Activated CD4-positive, alpha-beta T cell treated with anti-CD3 and anti-CD28 coated beads, Interleukin-2, amount 50 U/mL, for 4 hours (primary cell): Measurements from ENCODE around the gene KLF7.

ENCODE experiments used
- DNase-seq, 2 experiments: peaks; one replicate each; pipeline ENCODE4 v3.0.0-alpha.2; 2020

KLF7 gene

DNA sequence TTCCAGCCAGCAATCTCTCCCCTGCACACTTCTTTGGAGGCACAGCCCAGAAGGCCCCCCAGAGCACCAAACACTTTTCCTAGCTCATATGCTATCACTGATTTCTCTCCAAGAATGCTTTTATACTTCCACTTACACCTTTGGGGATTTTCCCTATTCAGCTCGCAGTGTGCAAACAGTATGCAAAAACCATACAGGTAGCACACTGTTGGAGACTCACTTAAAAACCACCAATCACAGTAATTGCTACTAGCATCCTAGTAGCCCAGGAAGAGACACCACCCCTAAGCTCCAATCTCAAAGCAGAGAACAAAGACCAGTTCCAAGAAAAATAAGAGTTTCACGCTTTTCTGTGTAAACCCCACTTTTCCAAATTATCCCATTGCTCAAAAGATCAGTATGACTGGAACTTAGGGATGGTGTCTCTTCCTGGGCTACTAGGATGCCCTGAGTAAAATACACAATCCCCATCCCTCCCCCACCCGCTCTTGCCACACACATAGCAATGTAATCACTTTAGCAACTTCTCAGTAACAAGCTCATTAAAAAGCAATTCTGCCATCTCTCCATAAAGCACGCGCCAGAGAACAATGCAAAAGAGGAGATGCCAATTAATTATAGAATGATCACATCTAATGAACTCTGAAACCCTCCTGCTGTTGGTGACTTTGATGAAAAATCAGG, 43.0 kb downstream of the KLF7 start:
- no peak for DNase-seq

- no peak for DNase-seq
Observed at GRCh38 chr2:207121784-207122183, 44.0 kb downstream of the KLF7 start.

DNA sequence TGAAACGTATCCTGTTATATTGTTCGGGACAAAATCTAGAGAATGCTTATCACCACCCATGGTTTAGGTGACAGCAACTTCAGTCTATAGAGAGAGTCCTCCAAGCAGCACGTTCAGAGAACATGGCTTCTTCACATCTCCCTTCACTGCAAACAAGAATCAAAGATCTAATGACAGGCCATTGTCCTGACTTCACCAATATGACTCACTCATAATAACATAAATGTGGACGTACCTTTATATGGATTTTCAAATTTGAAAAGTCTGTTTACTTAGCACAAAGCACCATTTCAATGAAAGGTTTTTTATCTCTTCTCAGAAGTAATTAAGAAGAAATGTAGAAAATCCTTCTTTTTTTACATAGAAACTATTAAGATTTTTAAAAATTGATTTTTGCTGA, 46.7 kb downstream of the KLF7 start:
- DNase-seq, result no peak

- DNase-seq, result no peak
Observed at GRCh38 chr2:207117668-207118067, 48.1 kb downstream of the KLF7 start.

DNA sequence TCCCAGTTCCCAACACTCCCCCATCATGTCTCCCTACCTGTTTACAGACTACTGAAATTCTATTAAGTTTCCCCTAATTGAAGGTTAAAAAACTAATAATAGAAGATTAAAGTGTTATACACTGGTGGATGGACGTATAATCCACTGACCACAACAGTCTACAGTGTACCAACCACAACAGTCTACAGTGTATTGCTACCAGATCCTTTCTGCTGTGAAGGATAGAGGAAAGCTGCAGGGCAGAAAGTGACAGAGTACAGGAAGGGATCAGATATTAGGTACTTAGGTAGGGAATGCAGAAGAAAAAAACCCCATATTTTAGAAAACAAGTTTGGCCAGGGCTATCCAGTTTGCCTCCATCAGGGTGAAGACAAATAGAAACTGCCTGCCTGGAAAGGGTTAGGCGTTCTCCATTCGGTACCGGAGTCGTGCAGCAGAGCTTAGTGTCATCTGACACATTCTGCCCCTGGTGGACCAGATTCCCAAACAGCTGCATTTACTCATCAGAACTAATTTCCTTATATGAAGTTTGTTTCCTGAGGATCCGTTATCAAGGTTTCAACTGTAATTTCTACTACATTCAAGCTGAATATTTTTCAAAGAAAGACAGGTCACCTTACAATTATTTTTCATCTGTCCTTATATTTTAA, 49.9 kb downstream of the KLF7 start:
- DNase-seq, result no peak

DNA sequence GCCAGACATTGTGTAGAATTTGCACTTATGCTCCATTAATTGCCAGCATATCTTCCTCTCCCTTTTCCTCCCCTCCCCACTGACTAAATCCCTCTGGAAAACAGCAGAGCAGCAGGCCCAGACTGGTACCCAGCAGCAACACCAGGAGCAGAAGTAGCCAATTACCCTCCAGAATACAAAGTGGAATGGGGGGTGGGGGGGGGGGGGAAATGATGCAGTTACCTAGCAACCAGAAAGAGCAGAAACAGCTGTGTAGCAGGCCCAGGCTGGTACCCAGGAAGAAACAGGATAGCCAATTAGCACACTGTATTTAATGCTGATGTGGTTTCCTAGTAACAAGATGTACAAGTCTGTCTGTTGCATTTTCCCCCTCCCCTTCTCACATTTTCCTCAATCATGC, 52.3 kb downstream of the KLF7 start:
- no peak for DNase-seq

DNA sequence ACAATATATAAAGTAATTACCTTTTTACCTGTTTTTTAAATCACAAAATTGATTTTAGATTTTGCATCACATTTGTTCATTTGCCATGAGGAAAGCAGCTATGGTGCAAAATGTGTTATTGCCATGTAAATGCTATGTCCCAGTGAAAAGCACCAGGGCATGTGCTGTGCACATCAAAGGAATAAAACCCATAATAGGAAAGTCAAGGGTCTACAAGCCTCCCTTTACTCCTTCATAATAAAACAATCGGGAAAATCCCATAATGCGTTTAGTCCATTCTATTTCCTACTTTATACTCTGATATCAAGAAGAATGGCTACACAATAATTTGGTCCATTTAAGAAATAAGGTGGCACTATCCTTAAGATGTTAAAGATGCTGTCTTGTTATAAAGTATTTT, 53.0 kb downstream of the KLF7 start:
- DNase-seq, result no peak

DNA sequence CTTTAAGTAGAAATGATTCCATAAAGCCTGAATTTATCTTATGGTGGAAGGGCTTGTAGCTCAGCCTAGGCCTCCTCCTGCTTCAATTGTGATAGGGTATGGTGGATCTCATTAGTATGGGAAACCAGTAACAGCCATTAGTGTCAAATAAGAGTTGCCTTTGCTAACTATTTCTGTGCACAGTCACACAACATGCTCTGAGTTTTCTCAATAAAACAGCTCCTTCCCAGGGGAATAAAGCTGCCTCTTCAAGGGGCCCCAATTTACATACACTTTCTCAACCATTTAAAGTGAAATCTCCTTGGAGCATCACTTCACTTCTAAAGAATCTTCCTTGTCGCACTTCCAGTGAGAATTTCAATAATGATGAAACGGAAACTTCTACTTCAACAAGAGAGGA, 53.4 kb downstream of the KLF7 start:
- no peak for DNase-seq

GRCh38 chr2:207111757-207112156, 54.0 kb downstream of the KLF7 start:
- no peak for DNase-seq

- no peak for DNase-seq
Observed at GRCh38 chr2:207110715-207111114, 55.0 kb downstream of the KLF7 start.

- DNase-seq, result no peak
Observed at GRCh38 chr2:207110310-207110709, 55.4 kb downstream of the KLF7 start.

DNA sequence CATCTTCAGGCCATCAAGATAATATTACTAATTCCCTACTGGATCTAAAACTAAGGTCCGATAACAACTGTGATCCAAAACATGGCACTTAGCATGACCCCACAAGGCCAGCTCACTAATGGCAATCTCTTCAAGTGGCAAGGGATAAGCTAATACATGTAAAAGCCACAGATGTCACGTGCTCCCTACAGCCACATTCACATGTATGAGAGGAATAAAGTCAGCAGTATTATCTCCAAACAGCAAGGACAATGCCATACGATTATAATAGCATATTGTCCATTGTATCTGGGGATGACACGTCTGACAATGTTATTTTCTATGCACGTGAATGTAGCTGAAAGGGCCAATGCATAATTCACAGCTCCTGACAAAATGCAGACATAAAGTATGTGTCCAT, 56.0 kb downstream of the KLF7 start:
- no peak for DNase-seq

DNA sequence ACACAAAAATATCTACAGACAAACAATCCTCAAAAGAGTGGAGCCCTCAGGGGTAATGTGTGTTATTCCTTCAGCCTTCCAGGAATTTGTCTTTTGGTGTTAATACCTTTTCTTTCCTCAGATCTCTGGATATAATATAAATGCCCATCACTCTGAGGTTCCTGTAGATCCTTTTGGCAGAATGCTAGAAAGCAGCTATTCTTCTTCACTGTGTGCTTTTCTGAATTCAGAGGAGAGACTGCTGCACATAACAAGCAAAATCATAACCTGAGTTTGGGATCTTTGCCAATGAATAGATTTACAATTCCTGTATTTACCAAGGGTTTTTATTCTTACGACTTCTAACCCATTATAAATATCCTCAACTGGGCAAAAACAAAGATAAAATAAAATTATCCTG, 57.3 kb downstream of the KLF7 start:
- DNase-seq, result no peak

GRCh38 chr2:207107551-207107950, 58.2 kb downstream of the KLF7 start:
- DNase-seq, result no peak

DNA sequence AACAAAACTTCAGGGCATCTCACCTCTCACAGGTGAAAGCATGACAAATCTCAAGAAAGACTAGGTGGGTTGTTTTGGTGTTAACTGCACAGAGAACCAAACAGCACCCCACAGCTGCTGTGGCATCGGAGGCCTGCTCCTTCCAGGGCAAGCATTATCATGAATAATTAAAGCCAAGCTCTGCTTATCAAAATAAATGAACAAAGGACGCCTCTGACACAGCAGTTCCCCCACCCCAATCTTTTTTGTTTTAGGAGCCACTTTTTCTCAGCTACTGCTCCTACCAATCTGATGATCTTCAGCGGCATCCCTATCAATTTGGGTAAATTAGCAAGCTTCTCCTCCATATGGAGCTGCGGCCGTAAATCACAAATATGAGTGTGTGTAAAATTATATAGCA, 58.6 kb downstream of the KLF7 start:
- DNase-seq, result no peak

DNA sequence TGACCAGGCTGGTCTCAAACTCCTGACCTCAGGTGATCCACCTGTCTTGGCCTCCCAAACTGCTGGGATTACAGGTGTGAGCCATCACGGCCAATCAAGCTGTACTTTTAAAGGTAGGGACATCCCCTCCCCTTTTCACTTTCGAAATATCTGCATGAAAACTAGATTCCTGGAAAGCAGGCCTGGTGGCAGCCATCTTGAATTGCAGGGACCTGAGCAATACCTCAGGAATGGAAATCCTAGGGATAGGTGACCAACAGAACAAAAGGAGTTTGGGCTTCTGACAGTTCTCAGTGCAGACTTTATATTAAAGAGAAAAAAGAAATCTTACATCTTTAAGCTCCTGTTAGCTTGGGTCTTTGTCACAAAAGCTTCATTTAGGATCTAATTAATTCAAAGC, 62.6 kb downstream of the KLF7 start:
- DNase-seq, result no peak

DNA sequence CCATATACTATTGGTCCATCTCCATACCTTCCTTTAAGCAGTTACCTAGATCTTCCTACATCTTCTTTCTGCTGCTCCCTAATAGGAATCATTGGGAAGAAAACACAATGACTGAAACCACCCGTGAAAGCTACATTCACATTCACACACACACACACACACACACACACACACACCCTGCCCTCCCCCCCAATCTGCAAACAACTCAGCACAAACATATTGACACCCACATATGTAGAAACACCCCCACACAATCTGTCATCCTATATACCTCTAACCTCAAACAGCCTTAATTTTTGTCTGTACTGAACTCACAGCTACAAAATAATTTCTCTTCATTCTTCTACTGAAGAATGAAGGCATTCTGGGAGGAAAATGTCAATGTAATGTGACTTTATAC, 63.8 kb downstream of the KLF7 start:
- DNase-seq, result no peak

DNA sequence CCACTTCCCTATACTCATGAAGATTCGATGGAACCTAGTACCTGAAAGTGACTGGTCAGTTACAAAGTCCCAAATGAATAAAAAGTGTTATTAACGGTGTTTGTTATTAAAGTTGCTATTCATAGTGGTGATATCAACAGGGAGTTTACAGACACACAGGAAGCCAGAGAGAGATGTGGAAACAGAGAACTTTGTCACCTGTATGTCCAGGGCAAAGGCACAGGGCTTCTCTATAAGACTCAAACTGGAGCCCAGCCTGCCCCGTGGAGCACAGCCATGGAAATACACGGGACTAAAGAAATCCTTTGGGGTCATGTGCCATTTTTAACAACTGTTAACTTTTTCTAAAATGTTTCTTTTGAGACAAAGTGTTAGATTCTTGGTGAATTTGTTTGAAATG, 68.5 kb downstream of the KLF7 start:
- no peak for DNase-seq

GRCh38 chr2:207095963-207096362, 69.8 kb downstream of the KLF7 start:
- no peak for DNase-seq

GRCh38 chr2:207093234-207093633, 72.5 kb downstream of the KLF7 start:
- no peak for DNase-seq

GRCh38 chr2:207092818-207093217, 72.9 kb downstream of the KLF7 start:
- DNase-seq, result no peak

DNA sequence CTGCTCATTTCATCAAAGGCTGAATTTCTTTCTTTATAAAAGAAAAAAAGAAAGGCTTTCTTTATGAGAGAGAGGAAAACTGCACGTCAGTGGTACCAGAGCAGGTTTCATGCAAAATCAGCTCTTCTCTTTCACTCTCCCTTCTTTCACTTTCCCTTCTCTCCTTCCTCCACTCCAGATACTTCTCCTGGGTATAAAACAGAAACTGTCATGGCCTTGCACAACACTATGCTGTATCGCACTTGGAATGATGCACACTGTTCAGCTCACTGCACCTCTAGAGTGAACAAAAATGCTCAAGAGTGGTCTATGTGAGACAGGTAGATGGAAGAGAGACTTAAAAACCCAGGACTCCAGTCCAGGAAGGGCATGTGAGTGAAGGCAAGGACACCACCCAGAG, 73.8 kb downstream of the KLF7 start:
- no peak for DNase-seq

GRCh38 chr2:207091176-207091575, 74.6 kb downstream of the KLF7 start:
- DNase-seq, result no peak

GRCh38 chr2:207090389-207090788, 75.4 kb downstream of the KLF7 start:
- DNase-seq, result no peak

DNA sequence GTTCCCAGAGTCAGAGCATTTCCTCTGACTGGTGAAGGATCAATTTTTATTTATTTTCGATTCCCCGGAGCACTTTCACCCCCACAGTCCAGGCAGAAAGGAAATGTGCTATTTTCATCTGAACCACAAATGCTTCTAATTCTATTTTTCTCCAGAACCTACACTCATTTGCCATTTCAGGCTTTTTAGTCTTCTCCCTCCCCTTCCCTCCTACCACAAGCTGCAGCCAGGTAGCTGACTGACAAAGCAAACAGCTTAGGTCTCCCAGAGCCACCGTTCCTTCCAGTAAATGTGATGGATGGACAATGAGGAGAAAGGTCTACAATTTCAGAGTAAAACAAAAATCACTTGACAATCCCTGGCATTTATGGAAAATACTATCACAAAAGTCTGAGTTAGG, 76.9 kb downstream of the KLF7 start:
- DNase-seq, result no peak
